COLO829 (cell line): ENCODE results near the gene ST8SIA5.

Source experiments
- DNase-seq: peaks from one replicate; pipeline ENCODE4 v3.0.0; 2012; ENCODE audit warnings: low spot score

The ST8SIA5 gene

DNA sequence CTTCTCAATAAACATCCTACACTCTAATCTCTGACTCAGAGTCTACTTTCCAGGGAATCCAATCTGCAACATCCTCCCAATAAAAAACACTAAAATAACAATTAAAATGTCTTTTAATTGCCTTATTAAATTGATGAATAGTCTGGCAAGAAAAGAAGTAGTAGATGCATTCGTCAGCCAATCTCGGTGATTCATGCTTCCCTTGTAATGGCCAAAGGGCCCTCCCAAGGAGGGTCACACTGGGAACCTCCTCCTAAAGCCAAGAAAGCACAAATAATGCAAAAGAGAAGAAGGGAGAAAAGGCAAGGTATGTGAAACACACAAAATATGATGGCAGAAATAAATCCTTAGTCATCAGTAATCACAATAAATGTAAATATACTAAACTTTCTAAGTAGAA, 16.8 kb downstream of the ST8SIA5 start:
- no peak for DNase-seq

DNA sequence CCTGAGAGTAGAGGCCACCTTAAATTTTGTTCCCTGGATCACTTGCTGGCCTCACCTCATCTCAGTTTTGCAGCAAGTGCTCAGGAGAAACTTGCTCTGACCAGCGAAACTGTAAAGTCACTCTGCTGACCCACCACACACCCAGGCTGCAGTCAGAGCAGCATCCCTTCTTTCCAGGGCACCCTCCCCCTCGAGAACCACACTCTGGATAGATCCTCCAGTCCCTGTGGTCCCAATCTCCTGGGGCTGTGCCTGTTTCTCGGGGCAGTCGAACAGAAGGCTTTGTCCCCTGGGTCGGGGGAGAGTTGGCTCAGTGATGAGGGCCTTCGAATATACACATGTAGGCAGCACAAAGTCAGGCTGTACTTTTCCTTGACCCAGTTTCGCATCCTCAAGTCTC, 18.4 kb downstream of the ST8SIA5 start:
- DNase-seq = no peak

- no peak for DNase-seq
Observed at GRCh38 chr18:46736736-46737135, 20.1 kb downstream of the ST8SIA5 start.

DNA sequence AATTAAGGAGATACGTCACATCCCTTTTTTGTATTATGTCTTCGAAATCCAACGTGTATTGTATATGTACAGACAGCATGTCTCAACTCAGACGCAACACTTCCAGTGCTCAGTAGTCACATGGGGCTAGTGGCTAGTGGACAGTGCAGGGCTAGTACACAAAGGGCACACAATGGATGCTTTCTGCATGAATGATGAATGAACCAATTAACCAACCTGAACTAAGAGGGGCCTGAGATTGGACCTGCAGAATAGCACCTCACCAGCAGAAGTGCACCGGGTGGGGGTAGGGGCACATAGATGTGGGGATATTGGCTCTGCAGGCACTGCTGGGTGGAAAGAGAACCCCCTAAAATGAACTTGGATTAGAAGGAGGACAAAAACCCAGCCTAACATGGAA, 20.7 kb downstream of the ST8SIA5 start:
- no peak for DNase-seq

DNA sequence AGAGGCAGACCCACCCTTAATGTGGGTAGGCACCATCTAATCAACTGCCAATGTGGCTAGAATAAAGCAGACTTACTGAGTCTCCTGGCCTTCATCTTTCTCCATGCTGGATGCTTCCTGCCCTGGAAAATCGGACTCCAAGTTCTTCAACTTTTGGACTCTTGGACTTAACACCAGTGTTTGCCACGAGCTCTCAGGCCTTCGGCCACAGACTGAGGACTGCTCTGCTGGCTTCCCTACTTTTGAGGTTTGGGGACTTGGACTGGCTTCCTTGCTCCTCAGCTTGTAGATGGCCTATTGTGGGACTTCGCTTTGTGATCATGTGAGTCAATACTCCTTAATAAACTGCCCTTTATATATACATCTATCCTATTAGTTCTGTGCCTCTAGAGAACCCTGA, 21.9 kb downstream of the ST8SIA5 start:
- no peak for DNase-seq

GRCh38 chr18:46733872-46734271, 23.0 kb downstream of the ST8SIA5 start:
- no peak for DNase-seq

- no peak for DNase-seq
Observed at GRCh38 chr18:46732801-46733200, 24.1 kb downstream of the ST8SIA5 start.

DNA sequence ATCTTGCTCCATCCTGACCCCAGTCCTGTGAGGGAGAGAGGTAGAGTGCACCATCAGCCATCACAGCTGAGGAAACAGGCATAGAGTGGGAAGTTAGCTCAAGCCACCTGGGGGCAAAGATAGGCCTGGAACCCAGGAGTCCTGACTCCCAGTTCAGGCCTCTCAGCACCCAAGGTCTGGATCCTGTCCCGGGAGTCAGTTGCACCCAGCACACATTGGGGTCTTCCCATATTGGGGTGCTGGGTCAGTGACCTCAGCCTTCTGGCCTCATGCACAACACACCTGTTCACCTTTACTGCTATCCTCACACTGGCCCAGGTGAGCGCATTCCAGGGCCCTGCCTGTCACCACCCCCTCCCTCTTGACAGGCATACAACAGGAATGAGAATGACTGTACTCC, 24.7 kb downstream of the ST8SIA5 start:
- DNase-seq = no peak

DNA sequence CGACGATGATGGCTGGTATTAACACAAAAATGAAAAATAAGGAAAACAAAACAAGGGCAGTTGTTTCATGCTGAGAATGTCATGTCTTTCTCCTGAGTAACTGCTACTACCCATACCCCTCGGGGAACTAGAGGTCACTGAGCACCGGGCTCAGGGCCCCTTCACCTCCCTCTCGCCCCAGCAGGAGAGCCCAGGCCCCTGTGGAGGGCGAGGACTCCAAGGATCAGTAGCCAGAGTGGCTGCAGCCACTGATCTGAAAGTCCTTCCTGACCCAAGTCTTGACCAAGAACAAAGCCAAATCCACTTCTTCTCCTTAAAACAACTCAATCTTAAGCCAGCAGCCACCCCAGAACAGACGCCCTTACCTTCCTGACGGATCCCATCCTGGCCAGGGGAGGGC, 25.5 kb downstream of the ST8SIA5 start:
- no peak for DNase-seq

DNA sequence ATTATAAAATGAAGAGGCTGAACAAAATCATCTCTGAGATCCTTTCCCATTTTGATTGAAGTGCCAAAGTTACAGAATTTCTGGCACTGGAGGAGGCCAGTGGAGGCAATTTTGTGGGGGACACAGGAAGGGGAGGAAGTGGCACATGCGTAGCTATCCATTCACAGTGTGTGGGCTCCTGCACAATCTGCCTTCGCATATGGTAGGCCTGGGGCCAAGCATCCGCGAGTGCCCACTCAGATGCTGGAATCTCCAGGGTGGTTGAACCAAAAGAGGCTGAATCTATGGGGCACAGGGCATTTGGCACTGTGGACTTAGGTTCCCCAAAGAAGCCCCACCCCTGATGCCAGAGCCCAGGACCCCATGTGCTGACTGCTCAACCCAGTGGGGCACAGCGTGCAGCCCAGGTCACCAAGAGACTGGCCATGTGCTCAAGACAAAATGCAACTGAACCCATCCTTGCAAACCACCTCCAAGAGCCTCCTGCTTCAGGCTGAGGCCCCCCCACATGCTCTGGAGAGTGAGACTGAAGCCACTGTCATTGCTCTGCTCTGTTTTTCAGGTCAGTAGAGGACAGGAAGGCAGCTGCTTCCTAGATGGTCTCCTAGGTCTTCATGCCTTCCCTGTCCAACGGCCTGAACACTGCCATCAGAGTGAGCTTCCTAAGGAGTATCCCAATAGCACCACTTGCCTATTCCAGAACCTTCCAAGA, 28.5 kb downstream of the ST8SIA5 start:
- no peak for DNase-seq

- DNase-seq = no peak
Observed at GRCh38 chr18:46727177-46727576, 29.7 kb downstream of the ST8SIA5 start.

DNA sequence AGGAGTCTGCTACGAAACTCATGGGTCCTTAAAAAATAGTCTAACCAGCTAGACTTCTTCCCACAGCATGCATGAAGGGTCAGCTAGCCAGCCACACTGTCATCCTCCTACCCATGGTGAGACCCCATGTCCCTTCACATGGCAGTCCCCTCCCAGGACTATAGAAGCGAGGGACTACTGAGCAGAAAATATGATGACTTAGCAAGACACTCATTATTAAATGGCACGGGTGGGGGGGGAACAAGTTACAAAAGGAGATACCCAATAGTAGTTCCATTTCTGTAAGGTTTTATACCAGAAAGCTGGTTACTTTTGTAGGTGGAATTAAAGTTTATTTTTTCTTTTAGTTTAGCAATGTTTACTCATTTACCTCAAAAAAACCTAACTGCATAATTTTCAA, 31.5 kb downstream of the ST8SIA5 start:
- DNase-seq = no peak

- no peak for DNase-seq
Observed at GRCh38 chr18:46723856-46724415, 32.9 kb downstream of the ST8SIA5 start.

DNA sequence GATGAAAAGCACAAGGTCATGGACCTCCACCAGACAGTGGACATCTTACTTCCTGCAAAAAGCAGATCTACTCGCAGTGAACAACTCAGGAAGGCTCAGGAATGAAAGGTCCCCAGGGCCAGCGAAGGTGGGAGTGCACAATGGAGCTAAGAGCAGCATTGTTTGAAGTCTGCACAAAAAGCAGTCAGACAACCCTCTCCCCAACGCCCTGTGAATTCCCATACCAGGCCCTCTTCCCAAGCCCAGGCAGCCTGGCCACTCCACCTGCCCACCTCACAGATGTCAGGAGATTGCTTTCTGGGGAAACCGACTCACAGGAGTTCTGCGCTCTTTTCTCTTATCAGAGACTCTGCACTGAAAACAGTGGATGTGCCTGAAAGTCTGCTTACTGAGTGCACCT, 34.8 kb downstream of the ST8SIA5 start:
- no peak for DNase-seq

GRCh38 chr18:46721331-46721730, 35.5 kb downstream of the ST8SIA5 start:
- no peak for DNase-seq

DNA sequence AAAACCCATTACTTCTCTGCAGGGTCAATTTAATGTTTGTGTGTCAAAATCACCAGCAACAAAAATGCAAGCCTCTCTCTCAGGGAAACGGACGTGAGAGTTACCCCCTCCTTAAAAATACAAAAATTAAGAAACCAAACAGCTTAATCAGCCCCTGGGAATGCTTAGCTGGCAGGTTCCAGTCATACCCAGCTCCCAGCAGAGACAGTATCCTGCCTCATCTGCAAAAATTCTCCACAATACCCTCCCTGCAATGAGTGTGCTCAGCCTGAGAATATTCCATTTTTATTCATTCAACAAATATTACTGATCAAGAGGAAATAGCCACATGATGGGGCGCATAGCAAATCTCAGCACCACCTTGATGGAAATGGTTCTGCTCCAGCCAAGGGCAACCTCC, 36.3 kb downstream of the ST8SIA5 start:
- DNase-seq = no peak

GRCh38 chr18:46720092-46720491, 36.8 kb downstream of the ST8SIA5 start:
- DNase-seq = no peak

GRCh38 chr18:46719388-46719787, 37.5 kb downstream of the ST8SIA5 start:
- DNase-seq = no peak

DNA sequence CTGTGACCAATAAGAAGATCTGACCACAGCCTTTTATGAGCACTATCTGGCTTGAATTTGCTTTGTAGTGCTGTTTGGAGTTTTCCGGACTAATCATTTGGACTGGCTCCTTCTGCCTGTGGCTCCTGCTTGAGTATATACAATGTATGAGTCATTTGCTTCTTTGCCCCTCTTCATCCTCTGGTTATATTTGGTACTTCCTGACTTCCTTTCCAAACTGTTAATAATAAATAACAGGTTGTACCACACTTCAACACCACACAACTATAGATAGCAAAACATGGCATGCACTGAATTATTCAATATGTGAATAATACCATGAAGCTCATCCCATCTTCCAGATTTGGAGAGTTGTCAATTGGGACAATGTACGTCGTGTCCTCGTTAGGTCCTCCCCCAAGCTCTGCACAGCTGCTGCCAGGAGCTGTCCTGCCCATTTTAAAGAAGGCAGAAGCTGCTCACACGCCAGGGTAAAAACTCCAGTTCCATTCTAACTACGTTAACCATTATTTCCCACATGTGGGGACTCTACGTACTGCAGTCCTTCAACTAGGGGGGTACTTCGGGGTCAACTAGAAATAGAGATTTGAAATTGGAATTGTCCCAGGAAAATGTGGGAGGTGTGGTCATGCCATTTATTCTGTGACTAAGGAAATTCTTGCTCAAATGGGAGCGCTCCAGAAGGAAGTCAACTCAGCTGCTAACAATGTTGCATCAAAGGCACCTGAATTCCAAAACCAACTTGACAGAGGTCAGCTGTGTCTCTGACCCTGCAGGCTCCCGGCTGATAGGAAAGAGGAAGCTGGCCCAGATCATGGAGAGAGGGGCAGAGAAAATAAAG, 38.1 kb downstream of the ST8SIA5 start:
- DNase-seq = no peak

- no peak for DNase-seq
Observed at GRCh38 chr18:46716827-46717226, 40.0 kb downstream of the ST8SIA5 start.

DNA sequence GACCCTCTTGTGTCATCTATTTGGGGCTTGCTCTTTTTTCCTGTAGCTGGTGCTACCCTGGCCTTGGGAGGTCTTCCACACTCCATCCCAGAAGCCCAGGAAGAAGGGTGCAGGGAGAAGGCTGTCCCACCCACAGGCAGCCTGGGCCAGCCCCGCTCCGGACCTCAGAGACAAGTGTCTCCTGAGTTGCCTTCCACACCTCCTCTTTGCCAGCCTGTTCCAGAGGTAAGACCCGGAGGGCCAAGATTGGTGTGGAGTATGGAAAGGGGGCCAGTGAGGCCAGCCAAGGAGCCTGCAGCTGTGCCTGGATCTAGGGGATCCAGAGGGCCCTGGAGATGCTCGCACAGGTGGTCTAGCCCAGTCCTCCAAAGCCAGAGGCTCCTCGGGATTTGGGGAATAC, 40.5 kb downstream of the ST8SIA5 start:
- DNase-seq = no peak

GRCh38 chr18:46715062-46715461, 41.8 kb downstream of the ST8SIA5 start:
- no peak for DNase-seq

DNA sequence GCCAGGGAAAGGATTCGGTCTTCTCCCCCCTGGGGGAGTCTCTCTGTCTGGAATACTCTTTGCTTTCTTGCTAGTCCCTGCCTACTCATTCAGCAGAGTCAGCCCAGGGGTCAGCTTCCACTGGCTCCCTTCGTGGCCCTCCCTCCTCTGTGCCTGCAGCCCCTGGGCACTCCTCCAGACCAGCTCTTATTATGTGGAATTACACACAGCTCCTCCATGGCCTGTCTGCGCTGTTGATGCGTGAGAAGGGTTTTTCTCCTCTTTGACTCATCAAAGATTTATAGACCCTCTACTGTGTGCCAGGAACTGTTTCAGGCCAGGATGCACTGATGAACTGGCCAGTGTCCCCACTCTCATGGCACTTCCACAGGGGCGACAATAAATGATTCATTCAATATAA, 44.4 kb downstream of the ST8SIA5 start:
- DNase-seq = peak; percentile 66
